Activated CD4-positive, alpha-beta T cell treated with anti-CD3 and anti-CD28 coated beads for 48 hours (primary cell): ENCODE results near the gene ZBTB46.
A peak's percentile ranks its signal among the peaks of the same experiment; 100 is the strongest.
"Not testable (repeated sequence)": the region's sequence is repeated elsewhere in the genome, so short reads cannot be mapped to it uniquely, and the experiment has no call there.

Experiments
- DNase-seq: peaks from one replicate; pipeline ENCODE4 v3.0.0-alpha.2; 2020

Gene ZBTB46

GRCh38 chr20:63858393-63859165 is 27.5 kb upstream of the ZBTB46 start:
- no peak for DNase-seq

DNA sequence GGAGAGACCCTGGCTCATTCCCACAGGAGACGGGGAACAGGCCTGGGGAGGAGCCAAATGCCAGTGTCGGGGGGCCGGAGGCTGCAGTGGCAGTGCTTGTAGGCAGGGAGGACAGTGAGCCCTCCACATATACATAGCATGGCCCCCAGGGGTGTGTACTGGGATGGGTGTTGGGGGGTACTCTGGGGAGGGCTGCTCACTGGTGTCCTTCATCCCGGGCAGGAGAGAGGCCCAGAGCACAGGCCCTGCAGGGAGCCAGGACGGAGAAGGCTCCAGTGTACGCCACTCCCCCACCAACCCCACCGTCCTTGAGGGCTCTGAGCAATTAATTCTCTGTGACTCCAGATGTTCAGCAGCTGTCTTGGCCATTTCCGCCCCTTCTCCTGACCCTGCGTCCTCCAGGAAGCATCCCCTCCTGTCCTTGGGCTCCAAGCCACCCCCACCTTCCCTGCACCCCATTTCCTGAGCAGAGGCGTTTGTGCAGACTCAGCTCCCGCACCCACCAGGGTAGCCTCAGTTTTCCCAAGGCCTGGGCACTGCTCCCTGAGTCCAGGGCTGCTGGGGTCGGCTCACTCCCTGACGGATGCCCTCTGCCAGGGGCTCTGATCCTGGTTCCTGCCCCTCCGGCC is 26.8 kb upstream of the ZBTB46 start:
- no peak for DNase-seq

DNA sequence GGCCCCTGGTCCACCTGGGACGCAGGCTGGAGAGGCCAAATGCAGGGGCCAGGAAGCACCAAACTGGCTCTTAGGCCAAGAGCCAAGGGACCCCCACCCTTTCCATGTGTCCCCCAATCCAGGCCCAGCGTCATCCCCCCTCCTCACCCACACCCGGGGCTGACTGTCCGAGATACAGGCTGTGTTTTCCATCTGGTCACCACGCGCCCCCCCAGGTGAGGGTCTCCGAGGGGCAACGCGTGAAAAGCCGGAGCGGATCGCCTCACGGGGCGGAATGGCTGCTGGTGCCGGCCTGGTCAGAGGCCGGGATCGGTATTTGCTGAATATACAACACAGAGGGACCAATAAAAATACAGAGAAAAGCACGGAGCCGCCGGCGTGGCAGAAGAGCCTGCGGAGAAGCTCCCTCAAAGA is 25.0 kb upstream of the ZBTB46 start:
- no peak for DNase-seq

GRCh38 chr20:63855363-63856097 is 24.5 kb upstream of the ZBTB46 start:
- no peak for DNase-seq

- no peak for DNase-seq
These were observed 23.8 kb upstream of the ZBTB46 start for GRCh38 chr20:63854766-63855362.

- DNase-seq, result no peak
These were observed 23.2 kb upstream of the ZBTB46 start for GRCh38 chr20:63854069-63854765.

DNA sequence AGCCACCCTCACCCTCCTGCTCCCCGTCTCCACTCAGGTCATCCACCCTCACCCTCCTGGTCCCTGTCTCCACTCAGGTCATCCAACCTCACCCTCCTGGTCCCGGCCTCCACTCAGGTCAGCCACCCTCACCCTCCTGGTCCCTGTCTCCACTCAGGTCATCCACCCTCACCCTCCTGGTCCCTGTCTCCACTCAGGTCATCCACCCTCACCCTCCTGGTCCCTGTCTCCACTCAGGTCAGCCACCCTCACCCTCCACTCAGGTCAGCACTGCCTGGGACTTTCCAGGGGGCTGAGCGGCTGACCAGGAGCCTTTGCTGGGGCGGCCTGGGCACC is 22.6 kb upstream of the ZBTB46 start:
- not testable (repeated sequence) for DNase-seq

- DNase-seq, result not testable (repeated sequence)
These were observed 20.5 kb upstream of the ZBTB46 start for GRCh38 chr20:63851548-63851943.

DNA sequence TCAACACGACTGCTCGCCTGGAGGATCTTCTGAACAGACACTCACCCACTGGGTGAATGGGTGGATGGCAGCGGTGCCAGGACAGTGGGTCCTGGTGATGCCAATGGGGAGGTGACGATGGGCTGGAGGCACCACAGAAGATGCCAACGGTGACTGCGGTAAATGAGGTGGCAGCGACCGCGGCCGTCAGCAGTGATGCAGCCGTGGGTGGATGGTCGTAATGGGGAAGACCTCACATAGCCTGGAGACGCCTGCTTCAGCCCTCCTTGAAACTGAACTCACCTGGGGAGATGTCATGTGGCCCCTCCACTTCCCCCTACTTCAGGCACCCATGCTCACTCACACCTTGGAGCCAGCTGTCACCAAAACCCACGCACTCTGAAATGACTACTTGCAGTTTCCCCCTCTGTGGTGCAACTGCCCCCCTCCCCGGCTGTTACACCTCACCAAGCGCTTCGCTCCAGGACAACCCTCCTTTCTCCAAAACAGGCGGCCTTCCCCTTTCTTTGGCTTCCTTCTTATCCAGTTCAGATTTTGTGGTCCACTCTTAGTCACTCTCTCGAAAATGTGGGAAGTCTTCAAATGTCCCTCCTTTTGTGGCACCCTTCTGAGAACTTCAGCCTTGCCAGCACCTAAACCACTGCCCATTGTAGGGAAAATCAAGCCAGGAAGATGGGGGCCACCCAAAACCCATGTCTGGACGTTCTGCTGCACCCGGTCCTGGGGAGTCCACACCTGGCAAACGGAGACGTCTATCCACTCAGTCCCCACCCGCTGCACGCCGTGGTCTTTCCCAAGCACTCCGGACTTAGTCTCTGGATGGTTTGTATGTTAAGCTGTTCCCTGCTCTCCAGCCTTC is 19.9 kb upstream of the ZBTB46 start:
- peak; percentile 77 for DNase-seq

DNA sequence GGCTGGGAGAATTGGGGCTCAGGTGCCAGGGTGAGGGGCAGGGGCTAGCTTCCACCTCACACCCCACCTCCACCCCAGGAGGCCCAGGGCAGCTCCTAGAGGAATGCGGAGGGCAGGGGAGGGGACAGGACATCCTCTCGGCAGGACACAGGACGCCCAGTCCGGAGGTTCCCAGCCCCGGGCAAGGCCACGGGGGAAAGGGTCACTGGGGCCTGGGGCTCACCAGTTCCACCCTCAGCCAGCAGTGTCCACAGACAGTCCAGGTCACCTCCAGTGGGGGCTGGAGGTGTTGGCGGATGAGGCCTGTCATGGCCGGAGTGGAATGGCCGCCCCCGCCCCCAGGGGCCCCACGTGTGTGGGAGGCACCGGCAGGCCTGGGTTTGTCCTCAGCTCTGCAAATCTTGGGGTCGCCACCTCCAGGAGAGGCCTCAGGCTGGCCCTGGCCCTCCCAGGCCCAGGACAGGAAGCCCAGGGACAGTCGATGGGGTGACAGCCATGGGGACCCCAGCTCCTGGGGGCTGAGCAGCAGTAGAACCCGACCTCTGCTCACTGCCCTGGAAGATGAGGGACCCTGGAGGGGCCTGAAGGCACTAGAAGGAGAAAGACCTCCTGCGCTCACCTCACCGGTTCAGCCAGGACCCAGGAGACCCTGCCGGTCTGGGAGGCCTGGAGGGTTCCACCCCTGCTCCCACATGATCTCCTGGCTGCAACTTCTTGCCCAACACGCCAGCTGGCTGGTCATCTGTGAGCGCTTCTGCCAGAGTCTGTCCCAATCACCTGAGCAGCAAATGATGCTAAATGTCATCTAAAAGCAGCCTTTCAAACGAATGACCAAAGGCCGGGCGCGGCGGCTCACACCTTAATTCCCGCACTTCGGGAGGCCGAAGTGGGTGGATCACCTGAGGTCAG is 17.2 kb upstream of the ZBTB46 start:
- no peak for DNase-seq

GRCh38 chr20:63847237-63848002 is 16.4 kb upstream of the ZBTB46 start:
- no peak for DNase-seq

DNA sequence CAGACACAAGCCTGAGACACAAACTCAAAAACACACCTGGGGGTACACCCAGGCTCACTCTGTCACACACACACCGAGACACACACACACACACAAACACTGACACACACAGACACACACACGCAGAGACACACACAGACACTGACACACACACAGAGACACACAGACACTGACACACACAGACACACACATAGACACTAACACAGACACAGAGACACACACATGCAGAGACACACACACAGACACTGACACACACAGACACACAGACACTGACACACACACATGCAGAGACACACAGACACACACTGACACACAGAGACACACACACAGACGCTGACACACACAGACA is 15.8 kb upstream of the ZBTB46 start:
- no peak for DNase-seq

- DNase-seq, result no peak
These were observed 15.2 kb upstream of the ZBTB46 start for GRCh38 chr20:63846128-63846771.

DNA sequence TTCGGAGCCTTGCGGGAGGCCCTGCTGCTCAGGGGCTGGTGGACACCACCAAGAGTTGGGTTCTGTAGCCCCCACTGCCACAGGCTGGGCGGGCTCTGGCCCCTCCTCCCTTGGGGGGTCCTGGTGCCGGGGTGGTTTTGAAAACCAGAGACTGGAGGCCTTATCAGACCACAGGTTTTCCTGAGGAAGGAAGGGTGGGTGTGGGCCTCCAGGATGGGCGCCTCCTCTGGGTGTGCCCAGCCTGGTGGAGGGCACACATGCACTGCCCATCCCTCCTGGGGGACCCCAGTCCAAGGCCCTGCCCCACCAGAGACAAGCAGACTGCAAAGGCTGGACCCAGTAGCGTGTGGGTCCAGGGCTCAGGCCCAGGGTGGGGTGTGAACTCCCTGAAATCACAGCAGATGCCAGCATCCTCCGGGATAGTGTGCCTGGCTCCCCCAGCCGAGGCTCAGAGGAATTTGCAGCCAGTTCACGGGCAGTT is 13.5 kb upstream of the ZBTB46 start:
- no peak for DNase-seq

- DNase-seq, result no peak
These were observed 12.7 kb upstream of the ZBTB46 start for GRCh38 chr20:63843778-63844177.

- DNase-seq, result no peak
These were observed 12.2 kb upstream of the ZBTB46 start for GRCh38 chr20:63843222-63843621.

- no peak for DNase-seq
These were observed 11.2 kb upstream of the ZBTB46 start for GRCh38 chr20:63842258-63842657.

DNA sequence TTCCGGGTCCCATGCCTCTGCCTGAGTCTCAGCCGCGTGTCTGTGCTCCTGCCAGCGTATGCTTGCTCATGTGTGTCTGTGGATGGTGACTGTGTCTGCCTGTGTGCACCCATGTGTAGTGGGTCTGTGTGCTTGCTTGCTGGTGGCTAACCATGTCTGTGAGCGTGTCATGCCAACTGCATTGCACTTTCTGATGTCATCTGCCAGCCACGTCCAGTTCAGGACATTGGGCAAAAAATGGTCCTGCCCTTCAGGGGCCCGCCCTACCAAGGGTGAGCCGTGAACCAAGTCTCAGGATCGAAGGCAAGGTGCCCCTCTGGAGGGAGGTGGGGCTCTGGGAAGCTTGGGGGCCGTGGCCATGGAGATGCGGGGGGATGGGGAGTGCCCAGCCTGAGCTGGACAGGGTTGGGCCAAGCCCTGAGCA is 9.4 kb upstream of the ZBTB46 start:
- no peak for DNase-seq

DNA sequence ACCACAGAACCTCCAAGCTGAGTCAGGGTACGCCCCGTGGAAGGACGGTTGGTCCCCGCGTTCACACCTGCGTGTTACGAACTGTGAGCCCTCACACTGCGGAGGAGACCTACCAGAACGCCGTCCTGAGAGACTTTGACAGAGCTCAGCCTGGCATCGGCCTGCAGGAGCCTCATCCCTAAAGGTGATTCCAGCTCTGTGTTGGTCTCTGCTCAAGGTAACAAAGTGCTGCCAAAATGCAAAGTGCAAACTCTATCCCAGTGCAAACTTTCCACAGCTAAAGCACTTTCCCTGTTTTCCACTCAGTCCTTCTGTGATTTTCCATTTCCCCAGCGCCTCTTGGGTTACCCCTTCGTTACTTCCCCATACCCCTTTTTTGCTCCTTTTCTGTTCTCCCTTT is 8.6 kb upstream of the ZBTB46 start:
- DNase-seq, result no peak

DNA sequence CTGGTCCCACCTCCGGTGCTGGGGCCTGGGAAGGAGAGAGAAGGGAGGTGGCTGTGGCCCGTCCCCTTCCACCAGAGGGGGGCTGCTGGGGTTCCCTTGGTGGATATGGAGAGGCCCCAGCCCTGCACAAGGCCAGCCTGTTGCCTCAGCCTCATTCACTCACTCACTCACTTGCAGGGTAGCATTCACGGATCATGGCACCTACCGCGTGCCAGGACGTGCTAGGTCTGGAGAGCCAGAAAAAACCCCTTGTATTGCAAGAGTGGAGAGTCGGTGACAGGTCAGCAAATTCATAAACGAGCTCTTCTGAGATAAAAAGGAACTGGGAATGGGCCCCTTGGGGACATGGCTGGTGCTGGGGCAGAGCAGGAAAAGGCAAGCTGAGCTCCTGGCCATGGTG is 6.4 kb upstream of the ZBTB46 start:
- no peak for DNase-seq
